NCI-H2171 (cell line): ENCODE measurements around the gene CD33.
"Not testable (repeated sequence)": the region's sequence is repeated elsewhere in the genome, so short reads cannot be mapped to it uniquely, and the experiment has no call there.

Experiments
- DNase-seq: peaks from one replicate; lab custom pipeline; 2025; lab: John Stamatoyannopoulos, UW

The CD33 gene

DNA sequence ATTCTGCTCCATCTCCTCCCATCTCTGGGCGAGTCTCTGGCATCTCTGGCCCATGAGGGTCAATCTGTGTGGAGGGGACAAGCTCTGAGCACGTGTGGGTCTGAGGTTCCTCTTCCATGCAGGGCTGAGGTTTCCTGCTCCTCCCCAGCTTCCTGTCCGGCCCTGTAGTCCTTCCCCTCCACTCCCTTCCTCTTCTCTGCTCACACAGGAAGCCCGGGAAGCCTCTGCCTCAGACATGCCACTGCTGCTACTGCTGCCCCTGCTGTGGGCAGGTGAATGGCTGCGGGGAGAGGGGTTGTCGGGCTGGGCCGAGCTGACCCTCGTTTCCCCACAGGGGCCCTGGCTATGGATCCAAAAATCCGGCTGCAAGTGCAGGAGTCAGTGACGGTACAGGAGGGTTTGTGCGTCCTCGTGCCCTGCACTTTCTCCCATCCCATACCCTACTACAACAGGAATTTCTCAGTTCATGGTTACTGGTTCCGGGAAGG, 14.0 kb upstream of the CD33 start:
- DNase-seq: not testable (repeated sequence)

DNA sequence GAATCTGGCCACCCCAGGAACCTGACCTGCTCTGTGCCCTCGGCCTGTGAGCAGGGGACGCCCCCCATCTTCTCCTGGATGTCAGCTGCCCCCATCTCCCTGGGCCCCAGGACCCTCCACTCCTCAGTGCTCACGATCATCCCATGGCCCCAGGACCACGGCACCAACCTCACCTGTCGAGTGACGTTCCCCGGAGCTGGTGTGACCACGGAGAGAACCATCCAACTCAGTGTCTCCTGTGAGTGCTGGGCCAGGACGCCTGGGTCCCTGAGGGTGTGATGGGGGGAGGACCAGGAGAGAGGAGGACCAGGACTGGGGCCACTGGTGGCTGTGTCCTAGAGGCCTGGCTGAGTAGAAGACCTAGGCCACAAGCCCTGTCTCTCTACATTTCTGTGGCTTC, 13.0 kb upstream of the CD33 start:
- no peak for DNase-seq

DNA sequence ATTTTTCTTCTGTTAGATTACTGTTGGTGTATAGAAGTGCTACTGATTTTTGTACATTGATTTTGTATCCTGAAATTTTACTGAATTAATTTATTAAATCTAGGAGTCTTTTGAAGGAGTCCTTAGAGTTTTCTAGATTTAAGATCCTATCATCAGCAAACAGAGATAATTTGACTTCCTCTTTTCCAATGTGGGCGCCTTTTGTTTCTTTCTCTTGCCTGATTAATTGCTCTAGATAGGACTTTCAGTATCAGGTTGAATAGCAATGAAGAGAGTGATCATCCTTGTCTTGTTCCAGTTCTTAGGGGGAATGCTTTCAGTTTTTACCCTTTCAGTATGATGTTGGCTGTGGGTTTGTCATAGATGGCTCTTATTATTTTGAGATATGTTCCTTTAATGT, 5.6 kb upstream of the CD33 start:
- DNase-seq: no peak

DNA sequence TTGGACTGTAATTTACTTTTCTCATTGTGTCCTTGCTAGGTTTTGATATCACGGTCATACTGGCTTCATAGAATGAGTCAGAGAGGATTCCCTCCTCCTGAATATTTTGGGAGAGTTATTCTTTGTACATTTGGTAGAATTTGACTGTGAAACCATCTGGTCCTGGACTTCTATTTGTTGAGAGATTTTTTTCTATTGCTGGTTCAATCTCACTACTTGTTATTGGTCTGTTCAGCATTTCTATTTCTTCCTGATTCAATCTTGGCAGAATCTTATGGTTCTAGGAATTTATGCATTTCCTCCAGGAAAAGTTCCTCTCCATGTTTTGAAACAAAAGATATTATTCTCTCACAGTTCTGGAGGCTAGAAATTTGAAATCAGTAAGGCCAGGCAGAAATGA, 4.9 kb upstream of the CD33 start:
- no peak for DNase-seq

DNA sequence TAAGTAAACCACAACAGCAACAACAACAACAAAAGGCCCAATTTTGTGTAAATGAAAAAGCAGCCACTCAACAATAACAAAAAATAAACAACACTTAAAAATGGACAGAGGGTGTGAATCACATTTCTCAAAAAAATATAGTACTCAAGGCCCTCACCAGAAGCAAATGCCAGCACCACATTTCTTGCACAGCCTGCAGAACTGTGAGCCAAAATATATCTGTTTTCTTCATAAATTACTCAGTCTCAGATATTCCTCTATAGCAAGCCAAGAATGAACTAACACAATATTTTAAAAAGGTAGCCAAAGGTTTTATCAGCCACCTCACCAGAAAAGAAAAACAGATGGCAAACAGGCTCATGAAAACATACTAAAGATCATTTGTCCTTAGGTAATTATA, 3.9 kb upstream of the CD33 start:
- no peak for DNase-seq

DNA sequence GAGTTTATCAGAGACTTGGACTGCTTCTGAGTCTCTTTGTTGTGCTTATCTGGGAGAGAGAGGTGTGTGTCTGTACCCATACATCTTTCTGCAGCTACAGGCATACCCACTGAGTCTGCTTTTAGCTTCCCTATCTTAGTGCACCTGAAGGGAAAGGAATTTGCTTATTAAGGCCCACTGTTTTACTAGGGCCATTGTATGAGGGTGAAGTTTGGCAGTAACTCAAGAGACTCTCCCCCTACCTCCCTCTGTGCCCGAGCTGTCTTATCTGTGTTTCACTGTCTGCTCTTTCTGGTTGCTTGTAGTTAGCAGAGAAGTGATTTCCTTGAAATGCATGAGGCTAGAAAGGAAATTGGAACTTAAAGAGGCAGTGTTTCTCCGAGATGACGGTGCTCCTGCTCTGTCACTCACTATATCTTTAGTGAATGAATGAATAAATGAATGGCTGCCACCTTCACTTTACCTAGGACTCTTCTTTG, 678 bp upstream of the CD33 start:
- DNase-seq: no peak

DNA sequence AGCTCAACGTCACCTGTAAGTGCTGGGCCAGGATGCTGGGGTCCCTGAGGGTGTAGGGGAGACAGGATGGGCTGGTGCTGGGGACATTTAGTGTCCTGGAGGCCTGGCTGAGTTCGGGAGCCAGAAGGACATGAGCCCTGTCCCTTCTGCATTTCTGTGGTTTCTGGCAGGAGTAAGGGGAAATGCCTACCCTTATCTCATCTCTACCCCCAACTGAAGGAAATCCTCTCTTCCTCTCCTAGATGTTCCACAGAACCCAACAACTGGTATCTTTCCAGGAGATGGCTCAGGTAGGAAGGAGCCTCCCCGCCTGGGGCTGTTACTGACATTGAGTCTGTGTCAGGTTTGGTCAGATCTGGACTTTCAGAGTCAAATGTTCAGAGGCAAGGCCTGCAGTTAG, 1.2 kb downstream of the CD33 start:
- DNase-seq: no peak

DNA sequence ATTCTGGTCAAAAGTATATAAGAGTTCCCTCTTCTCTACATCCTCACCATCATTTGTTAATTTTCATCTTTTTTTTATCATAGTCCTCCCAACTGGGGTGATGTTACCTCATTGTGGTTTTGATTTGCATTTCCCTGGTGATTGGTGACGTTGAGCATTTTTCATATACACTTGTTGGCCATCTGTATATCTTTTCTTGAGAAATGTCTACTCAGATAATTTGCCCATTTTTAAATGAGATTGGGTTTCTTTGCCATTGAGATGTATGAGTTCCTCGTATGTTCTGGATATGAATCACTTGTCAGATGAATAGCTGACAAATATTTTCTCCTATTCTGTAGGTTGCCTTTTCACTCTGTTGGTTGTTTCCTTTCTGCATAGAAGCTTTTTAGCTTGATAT, 2.4 kb downstream of the CD33 start:
- DNase-seq: no peak

DNA sequence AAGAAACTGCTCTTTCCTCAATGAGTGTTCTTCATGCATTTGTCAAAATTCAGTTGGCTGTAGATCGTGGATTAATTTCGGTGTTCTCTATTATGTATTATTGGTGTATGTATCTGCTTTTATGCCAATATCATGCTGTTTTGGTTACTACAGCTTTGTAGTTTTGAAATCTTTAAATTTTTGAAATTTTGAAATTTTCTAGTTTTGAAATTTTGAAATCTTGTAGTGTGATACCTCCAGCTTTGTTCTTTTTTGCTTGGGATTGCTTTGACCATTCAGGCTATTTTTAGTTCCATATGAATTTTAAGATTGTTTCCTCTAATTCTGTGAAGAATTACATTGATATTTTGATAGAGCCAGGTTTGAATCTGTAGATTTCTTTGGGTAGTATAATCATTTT, 3.1 kb downstream of the CD33 start:
- no peak for DNase-seq

DNA sequence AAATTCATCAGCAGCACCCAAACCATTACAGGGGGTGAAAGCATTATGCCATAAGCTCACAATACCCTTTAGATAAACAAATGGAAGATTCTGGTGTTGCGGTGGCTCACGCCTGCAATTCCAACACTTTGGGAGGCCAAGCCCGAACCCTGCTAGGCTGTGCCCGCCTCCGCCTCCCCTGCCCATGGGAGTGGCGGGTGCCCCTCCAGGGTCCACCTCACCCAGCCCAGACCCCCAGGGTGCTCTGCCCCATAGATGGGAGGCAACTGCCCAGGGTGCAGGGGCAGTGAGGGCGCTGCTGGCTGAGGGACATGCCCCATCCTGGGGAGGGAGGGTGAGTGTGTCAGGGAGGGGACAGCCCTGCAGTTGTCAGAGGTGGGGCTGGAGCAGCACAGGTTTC, 16.0 kb downstream of the CD33 start:
- DNase-seq: no peak

DNA sequence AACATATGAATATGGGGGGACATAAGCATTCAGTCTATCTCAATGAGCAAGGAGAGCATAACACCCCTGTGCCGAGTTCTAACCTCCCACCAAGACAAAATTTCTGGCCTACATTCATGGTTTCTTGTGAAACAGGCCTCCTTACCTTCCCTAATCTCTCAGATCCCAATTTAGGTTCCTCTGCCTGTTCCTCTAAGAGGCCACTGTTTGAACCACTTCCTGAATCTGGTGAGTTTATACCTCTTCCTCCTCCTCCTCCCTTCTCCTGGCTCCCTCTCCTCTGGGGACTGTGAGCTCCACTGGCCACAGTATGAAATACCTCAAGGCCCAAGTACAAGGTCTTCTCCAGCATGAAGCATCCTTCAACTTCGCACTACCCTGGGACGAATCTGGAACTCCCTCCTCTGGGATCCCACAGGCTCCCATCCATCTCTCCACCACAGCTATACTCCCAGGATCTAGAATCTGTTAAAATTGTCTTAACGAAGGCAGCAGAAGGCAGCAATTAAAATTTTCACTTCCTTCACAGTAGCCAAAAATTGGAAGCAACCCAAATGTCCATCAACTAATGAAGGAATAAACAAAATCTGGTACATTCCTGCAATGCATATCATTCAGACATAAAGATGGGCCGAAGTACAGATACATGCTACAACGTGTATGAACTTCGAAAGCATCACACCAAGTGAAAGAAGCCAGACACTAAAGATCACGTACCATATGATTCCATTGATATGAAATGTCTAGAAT, 18.2 kb downstream of the CD33 start:
- DNase-seq: no peak

DNA sequence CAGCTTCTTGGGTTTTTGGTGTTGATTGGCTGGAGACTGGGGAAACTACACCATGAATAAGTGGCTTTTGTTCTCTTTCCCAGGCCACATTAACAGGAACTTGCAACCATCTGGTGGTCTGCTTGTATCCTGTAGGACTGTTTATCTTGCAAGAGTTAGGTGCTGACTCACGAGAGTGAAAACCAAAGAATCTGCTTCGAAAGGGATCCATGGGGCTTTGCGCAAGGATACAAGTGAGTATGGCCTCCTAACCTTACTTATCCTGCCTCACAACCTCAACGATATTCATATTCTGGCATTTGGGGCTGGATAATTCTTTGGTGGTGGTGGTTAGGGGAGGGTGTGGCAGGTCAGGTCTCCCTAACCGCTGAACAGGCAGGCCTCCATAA, 21.3 kb downstream of the CD33 start:
- no peak for DNase-seq

DNA sequence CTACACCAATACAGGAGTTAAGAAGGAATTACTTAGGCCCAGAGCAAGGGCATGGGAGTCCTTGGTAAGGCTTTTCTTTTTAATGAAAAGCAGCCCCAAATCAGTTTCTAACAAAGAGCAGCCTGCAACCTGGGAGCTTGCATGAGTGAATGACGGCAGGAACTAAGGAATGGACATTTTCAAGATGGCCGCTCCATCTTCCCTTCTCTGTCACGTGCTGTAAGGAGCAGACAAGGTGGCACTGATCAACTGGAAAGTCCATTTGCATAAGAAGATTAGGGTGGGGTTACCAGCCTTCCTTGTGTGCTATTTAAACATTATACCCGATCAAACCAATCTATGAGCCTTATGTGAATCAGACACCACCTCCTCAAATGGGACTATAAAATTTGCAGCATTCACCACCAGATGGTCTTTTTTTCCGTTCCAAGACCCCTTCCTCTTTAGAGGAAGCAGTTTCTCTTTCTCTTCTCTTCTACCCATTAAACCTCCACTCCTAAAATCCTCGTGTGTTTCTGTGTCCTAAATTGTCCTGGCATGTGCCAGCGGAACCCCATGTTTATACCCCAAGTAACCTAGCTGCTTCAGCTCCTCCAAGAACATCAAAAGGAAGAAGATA, 23.2 kb downstream of the CD33 start:
- DNase-seq: no peak

DNA sequence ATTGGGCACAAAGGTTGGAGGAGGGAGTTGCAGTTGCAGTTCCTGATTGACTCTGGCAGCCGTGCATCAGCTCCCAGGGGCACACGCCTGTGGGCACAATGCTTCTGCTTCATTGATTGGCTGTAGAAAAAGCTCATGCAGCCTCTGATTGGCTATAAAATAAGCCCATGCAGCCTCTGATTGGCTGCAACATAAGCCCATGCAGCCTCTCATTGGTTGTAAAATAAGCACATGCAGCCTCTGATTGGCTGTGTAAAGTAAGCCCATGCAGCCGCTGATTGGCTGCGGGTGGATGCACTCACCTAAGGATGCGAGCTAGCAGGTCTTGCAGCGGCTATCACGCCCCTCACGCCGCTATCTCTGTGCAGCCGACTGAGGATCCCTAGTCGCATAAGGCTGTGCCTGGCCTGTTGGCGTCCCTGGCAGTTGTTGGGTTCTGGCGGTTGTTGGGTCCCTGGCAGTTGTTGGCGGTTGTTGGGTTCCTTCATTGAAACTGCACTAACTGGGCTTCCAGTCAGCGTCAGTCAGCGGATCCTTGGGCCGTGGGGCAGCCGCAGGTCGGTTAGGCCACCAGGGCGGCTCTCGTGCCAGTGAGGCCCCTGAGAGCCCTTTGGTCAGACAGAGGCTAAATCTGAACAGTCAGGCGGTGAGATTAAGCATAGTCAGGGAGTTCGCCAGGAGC, 26.0 kb downstream of the CD33 start, which contains the start of gene SIGLECL1:
Gene SIGLECL1, plus strand, starts transcription at position 295 of the 682 bp plus-strand sequence. CDS start 12,993 bp downstream, outside the sequence.
- DNase-seq: no peak

DNA sequence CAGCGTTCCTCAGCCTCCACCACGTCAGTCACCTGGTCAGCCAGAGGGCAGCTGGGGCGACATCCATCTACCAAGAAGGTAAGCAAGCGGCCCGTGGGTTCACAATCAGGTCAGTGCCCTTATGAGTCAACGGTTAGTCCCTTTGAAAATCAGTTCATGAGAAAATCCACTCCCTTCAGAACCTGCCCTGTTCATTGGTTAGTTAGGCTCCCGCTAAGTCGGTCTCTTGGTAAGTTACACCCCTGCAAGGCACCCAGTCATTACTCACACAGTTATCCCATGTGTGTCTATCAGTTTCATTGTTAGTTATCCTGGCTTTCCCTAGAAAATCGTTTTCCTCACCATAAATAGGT, 26.6 kb downstream of the CD33 start:
- no peak for DNase-seq

DNA sequence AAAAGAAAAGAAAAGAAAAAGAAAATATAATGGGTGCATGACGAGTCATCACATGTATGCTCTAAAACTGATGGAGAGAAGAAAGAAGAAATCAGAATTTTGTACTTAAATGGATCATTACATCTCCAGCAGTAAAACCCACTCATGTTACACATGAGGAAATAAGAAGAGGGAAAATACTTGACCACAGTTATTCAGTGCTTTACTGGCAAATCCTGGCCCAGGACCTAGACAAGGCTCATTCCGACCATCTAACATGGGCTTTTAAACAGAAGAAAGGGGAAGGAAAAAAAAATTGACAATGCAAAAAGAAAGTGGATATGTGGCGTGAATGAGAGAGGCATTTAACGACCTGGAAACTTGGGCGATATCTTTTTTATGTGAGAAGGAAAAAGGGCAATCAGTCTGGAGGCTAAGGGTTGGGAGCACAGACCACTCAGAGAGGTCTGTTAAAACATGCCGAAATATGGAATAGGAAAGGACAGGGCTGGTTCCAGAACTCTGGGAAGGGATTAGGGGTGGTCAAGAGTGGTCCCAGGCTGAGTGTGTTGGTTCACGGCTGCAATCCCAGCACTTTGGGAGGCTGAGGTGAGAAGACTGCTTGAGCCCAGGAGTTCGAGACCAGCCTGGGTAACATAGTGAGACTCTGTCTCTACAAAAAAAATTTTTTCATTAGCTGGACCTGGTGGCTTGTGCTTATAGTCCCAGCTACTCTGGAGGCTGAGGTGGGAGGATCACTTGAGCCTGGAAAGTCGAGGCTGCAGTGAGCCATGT, 27.6 kb downstream of the CD33 start:
- no peak for DNase-seq

DNA sequence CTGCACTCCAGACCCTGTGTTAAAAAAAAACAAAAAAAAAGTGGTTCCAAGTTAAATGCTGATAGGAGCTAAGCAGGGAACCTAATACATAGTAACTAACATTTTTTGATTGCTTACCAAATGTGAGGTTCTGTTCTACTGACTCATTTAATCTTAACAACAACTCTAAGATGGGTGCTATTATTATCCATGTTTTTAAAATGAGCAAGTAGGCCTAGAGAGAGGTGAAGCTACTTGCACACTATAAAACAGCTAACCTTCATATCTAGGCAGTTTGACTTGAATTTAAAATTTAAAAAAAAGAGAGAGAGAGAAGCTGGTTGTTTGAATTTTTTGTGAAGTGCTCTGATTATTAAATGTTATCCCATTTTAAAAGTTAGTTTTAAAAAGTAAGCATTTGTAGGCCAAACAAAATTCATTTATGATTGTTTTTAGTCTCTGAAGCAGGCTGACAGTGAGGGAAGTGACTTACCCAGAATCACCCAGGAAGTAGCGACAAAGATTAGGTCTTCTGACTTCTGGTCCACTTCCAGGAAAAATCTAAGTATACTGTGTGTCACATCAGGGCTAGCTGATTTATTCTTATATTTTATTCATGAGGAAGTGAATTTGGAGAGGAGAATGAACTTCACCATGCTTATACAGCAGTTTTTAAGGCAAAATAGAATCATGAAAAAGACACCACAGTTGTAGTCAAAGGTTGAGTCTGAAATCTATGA, 28.4 kb downstream of the CD33 start:
- DNase-seq: no peak

DNA sequence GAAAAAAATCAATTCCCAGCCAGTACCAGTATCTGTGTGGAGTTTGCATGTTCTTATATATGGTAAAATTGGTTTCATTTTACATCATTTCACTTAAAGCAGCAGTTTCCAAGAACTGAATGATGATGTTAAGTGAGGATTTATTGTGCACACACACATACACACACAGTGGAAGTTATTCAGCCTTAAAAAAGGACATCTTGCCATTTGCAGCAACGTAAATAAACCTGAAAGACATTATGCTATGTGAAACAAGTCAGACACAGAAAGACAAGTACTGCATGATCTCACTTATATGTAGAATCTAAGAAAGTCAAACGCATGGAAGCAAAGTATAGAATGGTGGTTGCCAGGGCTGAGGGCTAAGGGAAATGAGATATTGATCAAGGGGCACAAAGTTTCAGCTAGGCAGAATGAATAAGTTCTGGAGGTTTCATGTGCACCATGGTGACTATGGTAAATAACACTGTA, 31.3 kb downstream of the CD33 start:
- no peak for DNase-seq

DNA sequence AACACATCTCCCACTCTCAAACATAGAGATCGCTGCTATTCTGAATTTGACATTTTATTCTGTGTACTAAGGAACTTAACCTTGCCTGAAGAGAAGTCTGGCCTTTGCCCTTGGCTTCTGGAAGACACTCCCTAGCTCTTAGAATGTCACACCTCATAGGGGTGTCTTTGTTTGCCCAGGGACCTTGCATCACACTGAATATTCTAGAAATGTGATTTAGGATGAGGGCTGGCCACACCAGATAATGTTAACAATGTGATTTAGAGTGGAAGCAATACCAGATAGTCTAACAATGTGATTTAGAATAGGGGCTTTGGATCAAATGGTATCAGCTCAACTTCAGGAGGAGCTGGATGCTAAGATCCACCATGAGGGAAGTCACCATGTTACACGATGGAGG, 32.6 kb downstream of the CD33 start:
- no peak for DNase-seq

DNA sequence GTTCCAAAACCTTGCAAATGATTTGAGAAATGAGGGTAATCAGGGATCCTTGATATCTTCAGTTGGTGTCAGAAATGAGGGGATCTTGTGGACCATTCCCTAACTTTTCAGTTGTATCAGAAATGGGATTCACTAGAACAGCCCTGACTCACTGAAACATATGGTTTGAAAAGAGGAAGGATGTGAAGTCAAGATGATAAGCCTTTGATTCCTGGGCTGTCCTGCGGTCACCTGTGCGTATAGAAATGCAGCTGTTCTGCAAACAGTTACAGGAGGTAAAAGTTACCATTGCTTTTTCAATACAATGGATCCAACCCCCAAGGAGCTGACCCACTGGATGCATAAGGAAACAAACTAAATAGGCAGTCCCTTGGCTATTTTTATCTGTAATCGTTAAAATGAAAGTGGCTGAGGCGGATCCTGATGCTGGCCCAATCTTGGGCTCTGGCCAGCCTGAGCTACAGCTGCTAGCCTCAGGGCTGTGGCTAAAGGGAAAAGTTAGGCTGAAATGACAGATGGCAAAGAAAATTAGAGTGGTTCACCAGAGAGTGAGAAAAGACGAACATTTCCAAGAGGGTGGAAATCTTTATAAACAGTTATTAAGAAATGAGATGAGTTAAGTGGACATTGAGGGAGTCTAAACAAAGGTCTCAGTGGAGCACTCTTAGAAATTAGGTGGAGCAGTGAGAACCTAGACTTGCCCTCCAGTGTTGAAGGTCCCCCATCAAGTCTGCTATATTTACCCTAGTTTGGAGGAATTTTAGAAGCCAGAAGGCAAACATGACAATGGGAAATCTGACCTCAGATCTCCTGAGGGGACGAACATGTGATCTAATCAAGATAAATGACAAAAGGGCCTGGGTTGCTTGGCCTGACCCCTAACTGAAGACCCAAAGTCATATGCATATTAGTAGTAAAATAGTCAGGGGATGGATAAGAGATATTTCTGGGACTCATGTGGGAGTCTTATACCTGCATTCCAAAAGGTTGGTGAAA, 33.6 kb downstream of the CD33 start:
- no peak for DNase-seq
